ENCODE measurements around the gene SPOP. TPM values are rescaled to one million over a fixed set of nuclear protein-coding genes. Genes with fewer than 3 reads are reported as not detected.

The SPOP gene
- total and polyA plus RNA-seq, 4 donors: 70.3 to 106 (median 78.4) TPM

GRCh38 chr17:49577963-49578362, 99.9 kb downstream of the SPOP start:
- no peak overlapping the region for H3K4me3 ChIP-seq (ENCODE audit: low read depth, low read length)
- peaks cover 18% of the 10 kb centered on the region for H3K36me3 ChIP-seq (ENCODE audit: control insufficient read depth, insufficient read depth, low read length)
- no peak overlapping the region for H3K27ac ChIP-seq (ENCODE audit: low read depth, low read length)
- H3K27me3 ChIP-seq (ENCODE audit: control insufficient read depth, insufficient read depth, low read length): peaks cover 37% of the 10 kb centered on the region
- no peak for DNase-seq (ENCODE audit: low read depth in 4 of 6, low spot score in 6 of 6)
- peaks cover 38% of the 10 kb centered on the region for H3K4me1 ChIP-seq (ENCODE audit: control insufficient read depth, insufficient read depth, low read length)
- WGBS (ENCODE audit: insufficient coverage): 54% methylated on average over 4 of the region's 4 CpGs
- no peaks in the 10 kb centered on the region for H3K9me3 ChIP-seq (ENCODE audit: control insufficient read depth, insufficient read depth, low read length)

- Histone ChIP-seq H3K4me1 (ENCODE audit: control insufficient read depth, insufficient read depth, low read length) (peaks cover 38% of the 10 kb centered on the region), H3K36me3 (ENCODE audit: control insufficient read depth, insufficient read depth, low read length) (peaks cover 18% of the 10 kb centered on the region), H3K4me3 (ENCODE audit: low read depth, low read length) (no peak overlapping the region), H3K27me3 (ENCODE audit: control insufficient read depth, insufficient read depth, low read length) (peaks cover 40% of the 10 kb centered on the region), H3K9me3 (ENCODE audit: control insufficient read depth, insufficient read depth, low read length) (no peaks in the 10 kb centered on the region), H3K27ac (ENCODE audit: low read depth, low read length) (no peak overlapping the region)
- 45% methylated on average over 3 of the region's 3 CpGs for WGBS (ENCODE audit: insufficient coverage)
- DNase-seq (ENCODE audit: low read depth in 4 of 6, low spot score in 6 of 6): no peak
These were observed 100.3 kb downstream of the SPOP start for GRCh38 chr17:49577650-49577934.

GRCh38 chr17:49576917-49577649, 100.8 kb downstream of the SPOP start:
- peaks cover 38% of the 10 kb centered on the region for H3K4me1 ChIP-seq (ENCODE audit: control insufficient read depth, insufficient read depth, low read length)
- 10% methylated on average over 20 of the region's 22 CpGs for WGBS (ENCODE audit: insufficient coverage)
- DNase-seq (ENCODE audit: low read depth in 4 of 6, low spot score in 6 of 6): no peak
- no peak overlapping the region for H3K27ac ChIP-seq (ENCODE audit: low read depth, low read length)
- peak overlapping the region; percentile 56 for H3K4me3 ChIP-seq (ENCODE audit: low read depth, low read length)
- H3K9me3 ChIP-seq (ENCODE audit: control insufficient read depth, insufficient read depth, low read length): no peaks in the 10 kb centered on the region
- peaks cover 41% of the 10 kb centered on the region for H3K27me3 ChIP-seq (ENCODE audit: control insufficient read depth, insufficient read depth, low read length)
- peaks cover 18% of the 10 kb centered on the region for H3K36me3 ChIP-seq (ENCODE audit: control insufficient read depth, insufficient read depth, low read length)

GRCh38 chr17:49576088-49576916, 101.6 kb downstream of the SPOP start:
- DNase-seq (ENCODE audit: low read depth in 4 of 6, low spot score in 6 of 6): peak in 3 of 6 donors; percentile 19 to 66 (median 61)
- Histone ChIP-seq H3K4me1 (ENCODE audit: control insufficient read depth, insufficient read depth, low read length) (peaks cover 38% of the 10 kb centered on the region), H3K36me3 (ENCODE audit: control insufficient read depth, insufficient read depth, low read length) (peaks cover 16% of the 10 kb centered on the region), H3K4me3 (ENCODE audit: low read depth, low read length) (peak overlapping the region; percentile 56), H3K27me3 (ENCODE audit: control insufficient read depth, insufficient read depth, low read length) (peaks cover 41% of the 10 kb centered on the region), H3K27ac (ENCODE audit: low read depth, low read length) (no peak overlapping the region), H3K9me3 (ENCODE audit: control insufficient read depth, insufficient read depth, low read length) (no peaks in the 10 kb centered on the region)
- WGBS (ENCODE audit: insufficient coverage): 0% methylated on average over 56 of the region's 68 CpGs

- under 1% methylated on average over 55 of the region's 55 CpGs for WGBS (ENCODE audit: insufficient coverage)
- Histone ChIP-seq H3K27me3 (ENCODE audit: control insufficient read depth, insufficient read depth, low read length) (peaks cover 44% of the 10 kb centered on the region), H3K36me3 (ENCODE audit: control insufficient read depth, insufficient read depth, low read length) (peaks cover 13% of the 10 kb centered on the region), H3K4me1 (ENCODE audit: control insufficient read depth, insufficient read depth, low read length) (peaks cover 38% of the 10 kb centered on the region), H3K27ac (ENCODE audit: low read depth, low read length) (peak within 1 kb of the TSS; percentile 40), H3K9me3 (ENCODE audit: control insufficient read depth, insufficient read depth, low read length) (no peaks in the 10 kb centered on the region), H3K4me3 (ENCODE audit: low read depth, low read length) (peak within 1 kb of the TSS; percentile 56)
- peak in 2 of 6 donors; percentile 66 to 69 for DNase-seq (ENCODE audit: low read depth in 4 of 6, low spot score in 6 of 6)
These were observed 102.2 kb downstream of the SPOP start, which contains the start of gene NXPH3 for GRCh38 chr17:49575679-49576087. Gene NXPH3 (plus strand): TSS chr17:49575871. CDS start chr17:49576220, 349 bp downstream.

GRCh38 chr17:49574945-49575678, 102.8 kb downstream of the SPOP start:
- peak in 1 of 6 donors; percentile 17 for DNase-seq (ENCODE audit: low read depth in 4 of 6, low spot score in 6 of 6)
- peak overlapping the region; percentile 40 for H3K27ac ChIP-seq (ENCODE audit: low read depth, low read length)
- no peaks in the 10 kb centered on the region for H3K9me3 ChIP-seq (ENCODE audit: control insufficient read depth, insufficient read depth, low read length)
- H3K4me3 ChIP-seq (ENCODE audit: low read depth, low read length): peak overlapping the region; percentile 21
- WGBS (ENCODE audit: insufficient coverage): 5% methylated on average over 25 of the region's 29 CpGs
- peaks cover 43% of the 10 kb centered on the region for H3K4me1 ChIP-seq (ENCODE audit: control insufficient read depth, insufficient read depth, low read length)
- peaks cover 49% of the 10 kb centered on the region for H3K27me3 ChIP-seq (ENCODE audit: control insufficient read depth, insufficient read depth, low read length)
- peaks cover 13% of the 10 kb centered on the region for H3K36me3 ChIP-seq (ENCODE audit: control insufficient read depth, insufficient read depth, low read length)

- H3K27me3 ChIP-seq (ENCODE audit: control insufficient read depth, insufficient read depth, low read length): peaks cover 54% of the 10 kb centered on the region
- peak overlapping the region; percentile 40 for H3K27ac ChIP-seq (ENCODE audit: low read depth, low read length)
- no peaks in the 10 kb centered on the region for H3K9me3 ChIP-seq (ENCODE audit: control insufficient read depth, insufficient read depth, low read length)
- DNase-seq (ENCODE audit: low read depth in 4 of 6, low spot score in 6 of 6): peak in 3 of 6 donors; percentile 22 to 86 (median 55)
- peaks cover 8% of the 10 kb centered on the region for H3K36me3 ChIP-seq (ENCODE audit: control insufficient read depth, insufficient read depth, low read length)
- H3K4me3 ChIP-seq (ENCODE audit: low read depth, low read length): no peak overlapping the region
- peaks cover 50% of the 10 kb centered on the region for H3K4me1 ChIP-seq (ENCODE audit: control insufficient read depth, insufficient read depth, low read length)
- 53% methylated on average over 10 of the region's 13 CpGs for WGBS (ENCODE audit: insufficient coverage)
These were observed 103.5 kb downstream of the SPOP start for GRCh38 chr17:49574323-49574781.

GRCh38 chr17:49573510-49574322, 104.2 kb downstream of the SPOP start:
- no peak for DNase-seq (ENCODE audit: low read depth in 4 of 6, low spot score in 6 of 6)
- H3K27ac ChIP-seq (ENCODE audit: low read depth, low read length): no peak overlapping the region
- 64% methylated on average over 12 of the region's 15 CpGs for WGBS (ENCODE audit: insufficient coverage)
- peaks cover 54% of the 10 kb centered on the region for H3K27me3 ChIP-seq (ENCODE audit: control insufficient read depth, insufficient read depth, low read length)
- no peaks in the 10 kb centered on the region for H3K9me3 ChIP-seq (ENCODE audit: control insufficient read depth, insufficient read depth, low read length)
- no peak overlapping the region for H3K4me3 ChIP-seq (ENCODE audit: low read depth, low read length)
- H3K4me1 ChIP-seq (ENCODE audit: control insufficient read depth, insufficient read depth, low read length): peaks cover 51% of the 10 kb centered on the region
- H3K36me3 ChIP-seq (ENCODE audit: control insufficient read depth, insufficient read depth, low read length): peaks cover 3% of the 10 kb centered on the region

Measured in spinal cord (tissue), 10 donors.